Epithelial cell of esophagus (primary cell): ENCODE measurements around the gene PLEKHG1.

ENCODE experiments used
- DNase-seq: peaks from one replicate; pipeline ENCODE4 v3.0.0; 2010; ENCODE audit warnings: low read depth
- H3K4me3 ChIP-seq: 2 replicates; pipeline ENCODE4 v1.5.1; 2011; ENCODE audit warnings: mild to moderate bottlenecking, low read length, control low read depth
- CTCF ChIP-seq: IDR thresholded peaks from 2 replicates; pipeline ENCODE4 v1.5.1; 2011; ENCODE audit warnings: low read depth, mild to moderate bottlenecking, low read length, control low read depth, inconsistent platforms; ENCODE audit not compliant: insufficient read depth; ENCODE audit errors: missing control alignments

Gene PLEKHG1

GRCh38 chr6:150588888-150589499 is 10.7 kb upstream of the PLEKHG1 start:
- no peak overlapping the region for H3K4me3 ChIP-seq
- no peak for DNase-seq
- no peak for TF ChIP-seq CTCF

- no peak overlapping the region for H3K4me3 ChIP-seq
- no peak for TF ChIP-seq CTCF
- no peak for DNase-seq
Measured at GRCh38 chr6:150589852-150590251, 9.8 kb upstream of the PLEKHG1 start.

GRCh38 chr6:150590446-150590845 is 9.2 kb upstream of the PLEKHG1 start:
- peak; percentile 51 for DNase-seq
- no peak overlapping the region for H3K4me3 ChIP-seq
- TF ChIP-seq CTCF: no peak

- H3K4me3 ChIP-seq: no peak overlapping the region
- no peak for TF ChIP-seq CTCF
- DNase-seq: no peak
Measured at GRCh38 chr6:150592377-150592995, 7.2 kb upstream of the PLEKHG1 start.

GRCh38 chr6:150593119-150593518 is 6.6 kb upstream of the PLEKHG1 start:
- DNase-seq: no peak
- no peak overlapping the region for H3K4me3 ChIP-seq
- no peak for TF ChIP-seq CTCF

GRCh38 chr6:150596439-150596838 is 3.2 kb upstream of the PLEKHG1 start:
- H3K4me3 ChIP-seq: no peak overlapping the region
- no peak for DNase-seq
- TF ChIP-seq CTCF: no peak

GRCh38 chr6:150598401-150598800 is 1.3 kb upstream of the PLEKHG1 start:
- TF ChIP-seq CTCF: no peak
- H3K4me3 ChIP-seq: no peak overlapping the region
- no peak for DNase-seq
